GM20000 (cell line): ENCODE data around the gene LRIG1.

Experiments
- DNase-seq: peaks from one replicate; pipeline ENCODE4 v3.0.0; 2012; ENCODE audit warnings: low spot score
- CTCF ChIP-seq: IDR thresholded peaks from 2 replicates; pipeline ENCODE4 v1.5.1; 2012; ENCODE audit warnings: mild to moderate bottlenecking, control low read depth; ENCODE audit errors: extremely low read depth, missing control alignments

The LRIG1 gene

GRCh38 chr3:66500576-66501482 lies at the start of gene LRIG1:
TSS of gene LRIG1 (minus strand) at chr3:66501022. CDS start at chr3:66500407, 615 bp downstream.
- TF ChIP-seq CTCF = no peak
- peak; percentile 96 for DNase-seq

- TF ChIP-seq CTCF = no peak
- DNase-seq = no peak
These were observed 44.0 kb upstream of the LRIG1 start for GRCh38 chr3:66544619-66545429.

- TF ChIP-seq CTCF = no peak
- DNase-seq = no peak
These were observed 41.3 kb upstream of the LRIG1 start for GRCh38 chr3:66542153-66542552.

GRCh38 chr3:66539466-66539989 lies 38.7 kb upstream of the LRIG1 start:
- no peak for TF ChIP-seq CTCF
- no peak for DNase-seq

GRCh38 chr3:66538390-66538789 lies 37.6 kb upstream of the LRIG1 start:
- no peak for TF ChIP-seq CTCF
- no peak for DNase-seq

- DNase-seq = no peak
- no peak for TF ChIP-seq CTCF
These were observed 36.9 kb upstream of the LRIG1 start for GRCh38 chr3:66537735-66538134.

- no peak for TF ChIP-seq CTCF
- DNase-seq = no peak
These were observed 36.0 kb upstream of the LRIG1 start for GRCh38 chr3:66536791-66537190.
